HG03066 (cell line): ENCODE results near the gene APOC1.
"Not testable (repeated sequence)": the region's sequence is repeated elsewhere in the genome, so short reads cannot be mapped to it uniquely, and the experiment has no call there.

ENCODE experiments used
- ATAC-seq: cut with Tn5 transposase; IDR thresholded peaks from one replicate; pipeline ENCODE4 v1.9.1; 2021; ENCODE audit warnings: low read depth; ENCODE audit not compliant: unreplicated experiment

The APOC1 gene

DNA sequence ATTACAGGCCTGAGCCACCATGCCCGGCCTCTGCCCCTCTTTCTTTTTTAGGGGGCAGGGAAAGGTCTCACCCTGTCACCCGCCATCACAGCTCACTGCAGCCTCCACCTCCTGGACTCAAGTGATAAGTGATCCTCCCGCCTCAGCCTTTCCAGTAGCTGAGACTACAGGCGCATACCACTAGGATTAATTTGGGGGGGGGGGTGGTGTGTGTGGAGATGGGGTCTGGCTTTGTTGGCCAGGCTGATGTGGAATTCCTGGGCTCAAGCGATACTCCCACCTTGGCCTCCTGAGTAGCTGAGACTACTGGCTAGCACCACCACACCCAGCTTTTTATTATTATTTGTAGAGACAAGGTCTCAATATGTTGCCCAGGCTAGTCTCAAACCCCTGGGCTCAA, 4.6 kb upstream of the APOC1 start:
- no peak for ATAC-seq

DNA sequence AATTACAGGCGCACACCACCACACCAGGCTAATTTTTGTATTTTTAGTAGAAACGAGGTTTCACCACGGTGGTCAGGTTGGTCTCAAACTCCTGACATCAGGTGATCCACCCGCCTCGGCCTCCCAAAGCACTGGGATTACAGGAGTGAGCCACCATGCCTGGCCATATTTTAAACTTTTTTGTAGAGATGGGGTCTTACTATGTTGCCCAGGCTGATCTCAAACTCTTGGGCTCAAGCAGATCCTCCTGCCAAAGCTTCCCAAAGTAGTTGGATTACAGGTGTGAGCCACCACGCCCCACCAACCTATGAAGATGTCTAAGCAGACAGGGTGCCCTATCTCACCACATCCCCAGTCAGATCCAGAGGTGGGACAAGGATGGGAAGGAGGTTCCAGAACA, 2.5 kb upstream of the APOC1 start:
- not testable (repeated sequence) for ATAC-seq

GRCh38 chr19:44912854-44913253, 1.6 kb upstream of the APOC1 start:
- ATAC-seq, result no peak

- not testable (repeated sequence) for ATAC-seq
Measured at GRCh38 chr19:44913512-44914432, 636 bp upstream of the APOC1 start.

- no peak for ATAC-seq
Measured at GRCh38 chr19:44924243-44924725, 9.9 kb downstream of the APOC1 start.

GRCh38 chr19:44925114-44925891, 10.9 kb downstream of the APOC1 start:
- no peak for ATAC-seq

DNA sequence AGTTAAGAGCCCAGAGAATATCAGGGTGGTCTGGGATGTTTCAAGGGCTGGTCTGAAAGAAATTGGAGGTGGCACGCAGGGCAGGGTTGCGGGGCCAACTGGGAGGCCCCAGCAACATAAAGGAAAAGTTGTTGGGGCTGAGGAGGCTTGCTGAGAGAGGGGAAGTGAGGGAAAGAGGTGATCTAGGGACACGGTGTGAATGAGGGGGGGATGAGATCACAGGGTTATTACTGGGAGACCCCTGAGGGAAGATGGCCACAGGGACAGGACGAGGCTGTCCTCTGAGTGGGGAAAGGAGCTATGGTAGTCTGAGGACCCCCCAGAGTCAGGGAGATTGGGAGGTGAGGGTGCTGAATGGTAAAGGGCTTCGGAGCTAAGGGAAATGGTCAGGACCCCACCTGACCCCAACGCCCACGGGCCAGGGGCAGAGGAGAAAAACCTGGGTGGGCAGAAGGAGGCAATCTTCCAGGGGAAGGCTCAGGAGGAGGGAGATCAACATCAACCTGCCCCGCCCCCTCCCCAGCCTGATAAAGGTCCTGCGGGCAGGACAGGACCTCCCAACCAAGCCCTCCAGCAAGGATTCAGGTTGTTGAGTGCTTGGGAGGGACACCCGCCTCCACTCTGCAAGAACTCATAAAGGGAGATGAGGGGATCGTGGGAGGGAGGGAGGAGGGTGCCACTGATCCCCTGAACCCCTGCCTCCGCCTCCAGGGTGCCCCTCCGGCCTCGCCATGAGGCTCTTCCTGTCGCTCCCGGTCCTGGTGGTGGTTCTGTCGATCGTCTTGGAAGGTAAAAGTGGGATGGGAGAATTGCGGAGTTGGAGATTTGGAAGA, 12.1 kb downstream of the APOC1 start:
- ATAC-seq, result not testable (repeated sequence)

DNA sequence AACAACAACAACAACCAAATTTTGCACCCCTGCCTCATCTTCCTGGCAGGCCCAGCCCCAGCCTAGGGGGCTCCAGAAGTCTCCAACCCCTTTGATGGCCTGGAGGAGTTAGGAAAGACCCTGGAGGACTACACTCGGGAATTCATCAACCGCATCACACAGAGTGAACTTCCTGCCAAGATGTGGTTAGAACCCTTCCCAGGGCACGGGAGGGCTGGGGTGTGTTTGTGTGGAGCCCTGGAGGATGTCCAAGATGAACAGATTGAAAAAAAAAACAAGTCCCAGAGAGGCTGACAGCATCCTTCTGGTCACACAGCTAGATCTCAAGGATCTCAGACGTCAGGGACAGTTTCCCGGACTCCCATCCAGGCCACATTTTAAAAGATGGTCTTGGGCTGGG, 13.3 kb downstream of the APOC1 start:
- no peak for ATAC-seq

DNA sequence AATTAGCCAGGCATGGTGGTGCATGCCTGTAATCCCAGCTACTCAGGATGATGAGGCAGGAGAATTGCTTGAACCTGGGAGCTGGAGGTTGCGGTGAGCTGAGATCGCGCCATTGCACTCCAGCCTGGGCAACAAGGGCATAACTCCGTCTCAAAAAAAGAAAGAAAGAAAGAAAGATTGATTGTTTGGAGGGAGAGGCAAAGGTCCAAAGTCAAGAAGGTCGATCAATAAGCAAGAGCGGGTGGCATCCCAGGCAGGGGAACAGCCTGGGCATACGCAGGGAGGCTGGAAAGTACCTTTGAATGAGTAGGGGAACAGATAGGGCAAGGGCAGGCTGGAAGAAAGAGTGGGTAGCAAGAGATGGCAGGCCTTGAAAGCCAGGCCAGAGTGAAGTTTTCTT, 15.7 kb downstream of the APOC1 start:
- ATAC-seq, result no peak

GRCh38 chr19:44931541-44931940, 17.1 kb downstream of the APOC1 start:
- no peak for ATAC-seq

- no peak for ATAC-seq
Measured at GRCh38 chr19:44939668-44940067, 25.3 kb downstream of the APOC1 start.

DNA sequence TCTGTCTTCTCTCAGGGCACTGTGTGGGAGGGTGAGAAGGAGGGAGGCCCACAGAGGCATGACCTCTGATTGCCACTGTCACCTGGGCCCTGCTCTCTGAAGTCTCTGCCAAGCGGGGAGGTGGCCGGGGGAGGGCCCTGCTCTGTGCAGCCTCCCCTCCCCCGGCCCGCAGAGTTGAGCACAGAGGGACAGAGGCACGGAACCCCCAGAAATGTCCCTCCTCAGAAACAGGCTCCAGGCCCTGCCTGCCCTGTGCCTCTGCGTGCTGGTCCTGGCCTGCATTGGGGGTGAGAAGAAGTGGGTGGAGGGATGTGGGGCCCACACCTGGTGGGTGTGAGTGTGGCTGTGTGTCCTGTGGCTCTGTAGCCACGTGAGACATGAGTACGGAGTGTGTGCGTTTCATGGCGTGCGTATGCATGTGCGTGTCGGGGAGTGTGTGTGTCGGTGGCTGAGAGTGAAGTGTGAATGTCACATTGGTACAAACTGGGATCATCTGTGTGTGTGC, 27.7 kb downstream of the APOC1 start, which contains the start of gene APOC4:
TSS of gene APOC4 (plus strand) at position 171 of the 505 bp plus-strand sequence. CDS start at position 212, 41 bp downstream.
- no peak for ATAC-seq

DNA sequence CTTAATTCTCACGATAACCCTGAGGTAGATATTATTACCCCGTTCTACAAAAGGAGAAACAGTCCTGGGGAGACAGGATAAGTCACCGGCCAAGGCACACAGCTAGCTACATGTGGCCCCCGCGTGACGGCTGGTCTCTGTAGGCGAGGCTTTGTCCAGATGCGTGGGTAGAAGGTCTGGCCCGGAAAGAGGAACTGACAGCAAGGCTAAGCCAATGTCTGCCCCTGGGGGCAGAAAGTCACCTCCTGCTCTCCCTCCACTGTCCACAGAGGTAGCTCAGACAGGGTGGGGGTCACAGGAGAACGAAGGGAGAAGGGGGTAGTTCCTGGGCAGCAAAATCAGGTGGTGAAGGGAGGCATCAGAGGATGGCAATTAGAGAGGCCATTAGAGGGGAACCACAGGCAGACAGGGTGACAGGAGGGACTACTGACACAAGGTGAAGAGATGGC, 29.4 kb downstream of the APOC1 start:
- no peak for ATAC-seq

- ATAC-seq, result no peak
Measured at GRCh38 chr19:44947041-44947581, 32.7 kb downstream of the APOC1 start.

DNA sequence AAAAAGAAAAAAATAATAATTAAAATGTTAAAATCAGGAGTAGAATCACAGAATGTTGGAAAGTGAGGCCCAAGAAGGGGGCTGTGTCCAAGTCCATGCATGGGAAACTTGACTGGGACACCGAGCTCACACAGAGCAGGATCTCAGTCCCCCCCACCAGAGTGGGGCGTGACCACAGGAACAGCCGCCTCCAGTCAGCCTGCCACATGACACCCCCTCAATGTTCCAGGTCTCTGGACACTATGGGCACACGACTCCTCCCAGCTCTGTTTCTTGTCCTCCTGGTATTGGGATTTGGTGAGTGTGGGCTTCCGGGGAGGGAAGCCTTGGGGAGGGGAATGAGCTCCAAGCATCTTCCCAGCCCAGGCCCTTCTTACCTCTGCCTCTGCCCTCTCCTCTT, 33.8 kb downstream of the APOC1 start:
- no peak for ATAC-seq

- no peak for ATAC-seq
Measured at GRCh38 chr19:44948763-44949374, 34.5 kb downstream of the APOC1 start.

DNA sequence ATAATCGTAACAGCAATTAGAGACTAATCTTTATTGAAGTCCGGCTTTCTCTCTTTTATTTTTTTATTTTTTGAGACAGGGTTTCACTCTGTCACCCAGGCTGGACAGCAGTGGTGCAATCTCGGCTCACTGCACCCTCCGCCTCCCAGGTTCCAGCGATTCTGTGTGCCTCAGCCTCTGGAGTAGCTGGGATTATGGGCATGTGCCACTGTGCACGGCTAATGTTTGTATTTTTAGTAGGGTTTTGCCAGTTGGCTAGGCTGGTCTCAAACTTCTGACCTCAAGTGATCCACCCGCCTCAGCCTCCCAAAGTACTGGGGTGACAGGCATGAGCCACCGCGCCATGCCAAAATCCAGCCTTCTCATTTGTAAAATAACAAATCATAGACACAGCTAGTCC, 35.1 kb downstream of the APOC1 start:
- ATAC-seq, result no peak

GRCh38 chr19:44951179-44952159, 37.1 kb downstream of the APOC1 start:
- ATAC-seq, result no peak
